HAP-1 (cell line): Measurements from ENCODE around the gene VENTX.

ENCODE experiments used
- DNase-seq, 2 experiments: peaks; one replicate each; pipeline ENCODE4 v3.0.0-alpha.2; 2016 to 2020; ENCODE audit warnings: low spot score in 2 of 2
- H3K27me3 ChIP-seq: fragments of 250-450 bp; sonication (Bioruptor Pico); 2 replicates; pipeline ENCODE4 v1.5.1; 2020; ENCODE audit warnings: low read depth, mild to moderate bottlenecking, moderate library complexity
- H3K36me3 ChIP-seq: fragments of 250-450 bp; sonication (Bioruptor Pico); replicated peaks from 2 replicates; pipeline ENCODE4 v1.5.1; 2020; ENCODE audit warnings: mild to moderate bottlenecking
- H3K4me1 ChIP-seq: fragments of 250-450 bp; sonication (Bioruptor Pico); 2 replicates; pipeline ENCODE4 v1.5.1; 2020; ENCODE audit warnings: mild to moderate bottlenecking
- H3K4me3 ChIP-seq: fragments of 250-450 bp; sonication (Bioruptor Pico); 2 replicates; pipeline ENCODE4 v1.5.1; 2020; ENCODE audit warnings: mild to moderate bottlenecking, moderate library complexity
- H3K9me3 ChIP-seq: fragments of 250-450 bp; sonication (Bioruptor Pico); 2 replicates; pipeline ENCODE4 v1.5.1; 2020; ENCODE audit warnings: mild to moderate bottlenecking, moderate library complexity
- in situ Hi-C: fragments of 300-500 bp; cut with MboI; formaldehyde crosslinking; loops from 3 replicates; pipeline ENCODE4 v1.14.3; 2020; ENCODE audit warnings: low sequenced_read_pairs, inconsistent platforms, mixed read lengths

Gene VENTX

GRCh38 chr10:133241501-133242205 is 4.0 kb downstream of the VENTX start:
- in situ Hi-C loops, result no loop called here
- DNase-seq, result no peak
- Histone ChIP-seq H3K4me3 (no peak overlapping the region), H3K36me3 (no peaks in the 10 kb centered on the region), H3K4me1 (peaks cover 3% of the 10 kb centered on the region; the same call in 1 of the 2 replicates), H3K9me3 (no peaks in the 10 kb centered on the region), H3K27me3 (no peaks in the 10 kb centered on the region)

- Histone ChIP-seq H3K27me3 (no peaks in the 10 kb centered on the region), H3K36me3 (no peaks in the 10 kb centered on the region), H3K4me1 (peaks cover 3% of the 10 kb centered on the region; the same call in 1 of the 2 replicates), H3K4me3 (no peak overlapping the region), H3K9me3 (no peaks in the 10 kb centered on the region)
- no peak for DNase-seq
- in situ Hi-C loops, result no loop called here
Observed at GRCh38 chr10:133242611-133243356, 5.1 kb downstream of the VENTX start.

GRCh38 chr10:133243593-133243992 is 5.9 kb downstream of the VENTX start:
- DNase-seq, result no peak
- Histone ChIP-seq H3K4me3 (no peak overlapping the region), H3K27me3 (no peaks in the 10 kb centered on the region), H3K4me1 (peaks cover 3% of the 10 kb centered on the region; the same call in 1 of the 2 replicates), H3K9me3 (no peaks in the 10 kb centered on the region), H3K36me3 (no peaks in the 10 kb centered on the region)
- in situ Hi-C loops, result no loop called here

- DNase-seq, result peak; percentile 12 to 74
- Histone ChIP-seq H3K4me3 (no peak overlapping the region), H3K9me3 (no peaks in the 10 kb centered on the region), H3K4me1 (peaks cover 3% of the 10 kb centered on the region; the same call in 1 of the 2 replicates), H3K36me3 (no peaks in the 10 kb centered on the region), H3K27me3 (no peaks in the 10 kb centered on the region)
- in situ Hi-C loops, result no loop called here
Observed at GRCh38 chr10:133245439-133246235, 8.0 kb downstream of the VENTX start.

GRCh38 chr10:133246236-133246626 is 8.6 kb downstream of the VENTX start:
- H3K4me3 ChIP-seq, result no peak overlapping the region
- H3K36me3 ChIP-seq, result no peaks in the 10 kb centered on the region
- no peaks in the 10 kb centered on the region for H3K27me3 ChIP-seq
- DNase-seq, result no peak
- in situ Hi-C loops, result no loop called here
- peaks cover 3% of the 10 kb centered on the region; the same call in 1 of the 2 replicates for H3K4me1 ChIP-seq
- no peaks in the 10 kb centered on the region for H3K9me3 ChIP-seq

- Histone ChIP-seq H3K27me3 (no peaks in the 10 kb centered on the region), H3K4me1 (peaks cover 3% of the 10 kb centered on the region; the same call in 1 of the 2 replicates), H3K4me3 (no peak overlapping the region), H3K9me3 (no peaks in the 10 kb centered on the region), H3K36me3 (no peaks in the 10 kb centered on the region)
- DNase-seq, result no peak
- in situ Hi-C loops, result no loop called here
Observed at GRCh38 chr10:133247681-133248333, 10.2 kb downstream of the VENTX start.

GRCh38 chr10:133248334-133248715 is 10.7 kb downstream of the VENTX start:
- in situ Hi-C loops, result no loop called here
- H3K4me3 ChIP-seq, result no peak overlapping the region
- no peaks in the 10 kb centered on the region for H3K36me3 ChIP-seq
- H3K4me1 ChIP-seq, result peaks cover 3% of the 10 kb centered on the region; the same call in 1 of the 2 replicates
- no peaks in the 10 kb centered on the region for H3K9me3 ChIP-seq
- no peaks in the 10 kb centered on the region for H3K27me3 ChIP-seq
- DNase-seq, result no peak

- peak in 1 of 2 experiments; percentile 28 for DNase-seq
Observed at GRCh38 chr10:133249094-133249780, 11.6 kb downstream of the VENTX start.

GRCh38 chr10:133249975-133250754 is 12.5 kb downstream of the VENTX start:
- in situ Hi-C loops, result no loop called here
- Histone ChIP-seq H3K36me3 (no peaks in the 10 kb centered on the region), H3K4me1 (peaks cover 3% of the 10 kb centered on the region; the same call in 1 of the 2 replicates), H3K4me3 (no peak overlapping the region), H3K27me3 (no peaks in the 10 kb centered on the region), H3K9me3 (no peaks in the 10 kb centered on the region)
- no peak for DNase-seq

More at GRCh38 chr10:133249094-133249780, 11.6 kb downstream of the VENTX start:
- peaks cover 3% of the 10 kb centered on the region; the same call in 1 of the 2 replicates for H3K4me1 ChIP-seq
- in situ Hi-C loops, result no loop called here
- H3K4me3 ChIP-seq, result no peak overlapping the region
- H3K36me3 ChIP-seq, result no peaks in the 10 kb centered on the region
- no peaks in the 10 kb centered on the region for H3K27me3 ChIP-seq
- H3K9me3 ChIP-seq, result no peaks in the 10 kb centered on the region

- Histone ChIP-seq H3K4me1 (no peaks in the 10 kb centered on the region), H3K9me3 (no peaks in the 10 kb centered on the region), H3K4me3 (no peak overlapping the region), H3K36me3 (no peaks in the 10 kb centered on the region), H3K27me3 (no peaks in the 10 kb centered on the region)
- in situ Hi-C loops, result no loop called here
- no peak for DNase-seq
Observed at GRCh38 chr10:133251388-133252222, 13.9 kb downstream of the VENTX start.

GRCh38 chr10:133252223-133252552 is 14.5 kb downstream of the VENTX start:
- Histone ChIP-seq H3K36me3 (no peaks in the 10 kb centered on the region), H3K4me3 (no peak overlapping the region), H3K27me3 (no peaks in the 10 kb centered on the region), H3K9me3 (no peaks in the 10 kb centered on the region), H3K4me1 (peaks cover 2% of the 10 kb centered on the region)
- DNase-seq, result no peak
- in situ Hi-C loops, result no loop called here
